ENCODE data around the gene AP1G2. TPM values are rescaled to one million over a fixed set of nuclear protein-coding genes. Genes with fewer than 3 reads are reported as not detected.
"Not testable (repeated sequence)": the region's sequence is repeated elsewhere in the genome, so short reads cannot be mapped to it uniquely, and the experiment has no call there.

AP1G2 gene
- polyA plus RNA-seq, 4 donors = 80.4 to 376 (median 181) TPM

GRCh38 chr14:23602181-23603095 lies 34.8 kb upstream of the AP1G2 start:
- peaks cover 0 to 2% of the 10 kb centered on the region in 2 donors for H3K9me3 ChIP-seq (ENCODE audit: control insufficient read depth in 2 of 2, insufficient read depth in 1 of 2, low read depth in 1 of 2, low read length in 1 of 2)
- DNase-seq (no peak), FAIRE-seq (no peak)
- H3K4me3 ChIP-seq (ENCODE audit: low read depth in 1 of 3, low read length in 3 of 3) = no peak overlapping the region
- H3K27ac ChIP-seq (ENCODE audit: low read depth in 1 of 3, low read length in 2 of 3) = no peak overlapping the region
- H3K4me1 ChIP-seq (ENCODE audit: control insufficient read depth in 3 of 3, insufficient read depth in 2 of 3, low read depth in 1 of 3, low read length in 2 of 3) = no peaks in the 10 kb centered on the region
- WGBS, 3 donors = 82 to 89% (median 86%) methylated on average over 12 of the region's 12 CpGs
- no peaks in the 10 kb centered on the region for H3K36me3 ChIP-seq (ENCODE audit: control insufficient read depth in 3 of 3, insufficient read depth in 2 of 3, low read depth in 1 of 3, low read length in 3 of 3)
- H3K27me3 ChIP-seq (ENCODE audit: control insufficient read depth in 3 of 3, insufficient read depth in 3 of 3, low read length in 3 of 3) = no peaks in the 10 kb centered on the region

DNA sequence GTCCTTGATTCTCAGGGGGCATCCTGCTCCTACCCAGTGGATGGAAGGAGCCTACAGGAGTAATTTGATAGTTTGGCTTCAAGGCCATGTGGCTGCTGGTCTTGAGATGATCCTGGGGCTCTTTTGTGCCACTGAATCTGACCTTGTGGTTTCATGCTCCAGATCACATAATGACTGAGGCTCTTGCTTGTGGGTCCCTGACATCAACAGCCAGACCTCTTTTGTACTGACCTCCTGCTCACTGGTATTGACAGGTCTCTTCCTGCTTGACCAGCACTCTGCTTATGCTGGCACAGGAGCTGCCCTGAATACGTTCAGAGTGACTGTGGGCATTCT lies 34.2 kb upstream of the AP1G2 start:
- Histone ChIP-seq H3K27me3 (ENCODE audit: control insufficient read depth in 3 of 3, insufficient read depth in 3 of 3, low read length in 3 of 3) (no peaks in the 10 kb centered on the region), H3K36me3 (ENCODE audit: control insufficient read depth in 3 of 3, insufficient read depth in 2 of 3, low read depth in 1 of 3, low read length in 3 of 3) (no peaks in the 10 kb centered on the region), H3K4me3 (ENCODE audit: low read depth in 1 of 3, low read length in 3 of 3) (no peak overlapping the region), H3K4me1 (ENCODE audit: control insufficient read depth in 3 of 3, insufficient read depth in 2 of 3, low read depth in 1 of 3, low read length in 2 of 3) (no peaks in the 10 kb centered on the region), H3K9me3 (ENCODE audit: control insufficient read depth in 2 of 2, insufficient read depth in 1 of 2, low read depth in 1 of 2, low read length in 1 of 2) (peaks cover 0 to 2% of the 10 kb centered on the region in 2 donors), H3K27ac (ENCODE audit: low read depth in 1 of 3, low read length in 2 of 3) (no peak overlapping the region)
- FAIRE-seq = no peak
- no peak for DNase-seq
- 69 to 95% (median 75%) methylated on average over 1 of the region's 1 CpG for WGBS, 3 donors

DNA sequence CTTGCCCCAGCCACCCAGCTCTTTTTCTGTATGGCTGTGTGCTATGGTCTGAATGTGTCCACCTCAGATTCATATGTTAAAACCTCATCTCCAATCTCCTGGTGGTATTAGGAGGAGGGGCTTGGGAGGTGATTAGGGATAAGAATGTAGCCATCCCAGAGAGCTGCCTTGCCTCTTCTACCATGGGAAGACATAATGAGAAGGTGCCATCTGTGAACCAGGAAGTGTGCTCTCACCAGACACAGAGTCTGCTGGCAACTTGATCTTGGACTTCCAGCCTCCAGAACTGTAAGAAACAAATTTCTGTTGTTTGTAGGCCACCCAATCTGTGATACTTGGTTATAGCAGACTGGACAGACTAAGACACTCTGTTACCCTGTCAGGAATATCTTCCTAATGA lies 33.8 kb upstream of the AP1G2 start:
- FAIRE-seq (no peak), DNase-seq (no peak)
- Histone ChIP-seq H3K4me1 (ENCODE audit: control insufficient read depth in 3 of 3, insufficient read depth in 2 of 3, low read depth in 1 of 3, low read length in 2 of 3) (no peaks in the 10 kb centered on the region), H3K36me3 (ENCODE audit: control insufficient read depth in 3 of 3, insufficient read depth in 2 of 3, low read depth in 1 of 3, low read length in 3 of 3) (no peaks in the 10 kb centered on the region), H3K9me3 (ENCODE audit: control insufficient read depth in 2 of 2, insufficient read depth in 1 of 2, low read depth in 1 of 2, low read length in 1 of 2) (peaks cover 0 to 2% of the 10 kb centered on the region in 2 donors), H3K4me3 (ENCODE audit: low read depth in 1 of 3, low read length in 3 of 3) (no peak overlapping the region), H3K27ac (ENCODE audit: low read depth in 1 of 3, low read length in 2 of 3) (no peak overlapping the region), H3K27me3 (ENCODE audit: control insufficient read depth in 3 of 3, insufficient read depth in 3 of 3, low read length in 3 of 3) (no peaks in the 10 kb centered on the region)

DNA sequence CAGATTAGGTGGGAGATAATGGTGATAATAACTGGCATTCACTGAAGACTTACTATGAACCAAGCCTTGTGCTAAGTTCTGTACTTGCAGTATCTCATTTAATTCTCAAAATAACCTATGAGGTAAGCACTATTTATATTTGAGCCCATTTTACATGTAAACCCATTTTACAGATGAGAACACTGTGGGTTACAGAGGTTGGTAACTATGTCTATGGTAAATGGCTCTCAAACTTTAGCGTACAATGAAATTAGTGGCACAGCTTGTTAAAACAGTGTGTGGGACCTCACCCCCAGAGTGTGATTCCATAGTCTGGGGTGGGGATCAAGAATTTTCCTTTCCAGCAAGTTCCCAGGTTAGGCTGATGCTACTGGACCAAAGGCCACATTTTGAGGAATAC lies 33.2 kb upstream of the AP1G2 start:
- 100% methylated on average over 1 of the region's 1 CpG for WGBS, 3 donors
- DNase-seq (no peak), FAIRE-seq (no peak)
- no peak overlapping the region for H3K4me3 ChIP-seq (ENCODE audit: low read depth in 1 of 3, low read length in 3 of 3)
- H3K4me1 ChIP-seq (ENCODE audit: control insufficient read depth in 3 of 3, insufficient read depth in 2 of 3, low read depth in 1 of 3, low read length in 2 of 3) = no peaks in the 10 kb centered on the region
- no peaks in the 10 kb centered on the region for H3K36me3 ChIP-seq (ENCODE audit: control insufficient read depth in 3 of 3, insufficient read depth in 2 of 3, low read depth in 1 of 3, low read length in 3 of 3)
- no peaks in the 10 kb centered on the region for H3K27me3 ChIP-seq (ENCODE audit: control insufficient read depth in 3 of 3, insufficient read depth in 3 of 3, low read length in 3 of 3)
- no peak overlapping the region for H3K27ac ChIP-seq (ENCODE audit: low read depth in 1 of 3, low read length in 2 of 3)
- H3K9me3 ChIP-seq (ENCODE audit: control insufficient read depth in 2 of 2, insufficient read depth in 1 of 2, low read depth in 1 of 2, low read length in 1 of 2) = peaks cover 0 to 2% of the 10 kb centered on the region in 2 donors

GRCh38 chr14:23600322-23600707 lies 32.7 kb upstream of the AP1G2 start:
- WGBS, 3 donors = 49 to 98% (median 92%) methylated on average over 2 of the region's 2 CpGs

GRCh38 chr14:23594191-23594590 lies 26.6 kb upstream of the AP1G2 start:
- not testable (repeated sequence) for DNase-seq; H3K9me3 ChIP-seq (ENCODE audit: control insufficient read depth in 2 of 2, insufficient read depth in 1 of 2, low read depth in 1 of 2, low read length in 1 of 2); H3K36me3 ChIP-seq (ENCODE audit: control insufficient read depth in 3 of 3, insufficient read depth in 2 of 3, low read depth in 1 of 3, low read length in 3 of 3); H3K4me1 ChIP-seq (ENCODE audit: control insufficient read depth in 3 of 3, insufficient read depth in 2 of 3, low read depth in 1 of 3, low read length in 2 of 3); H3K27ac ChIP-seq (ENCODE audit: low read depth in 1 of 3, low read length in 2 of 3); H3K4me3 ChIP-seq (ENCODE audit: low read depth in 1 of 3, low read length in 3 of 3); H3K27me3 ChIP-seq (ENCODE audit: control insufficient read depth in 3 of 3, insufficient read depth in 3 of 3, low read length in 3 of 3); FAIRE-seq
- 79 to 97% (median 82%) methylated on average over 3 of the region's 3 CpGs for WGBS, 3 donors

More at GRCh38 chr14:23600322-23600707, 32.7 kb upstream of the AP1G2 start:
- no peaks in the 10 kb centered on the region for H3K4me1 ChIP-seq (ENCODE audit: control insufficient read depth in 3 of 3, insufficient read depth in 2 of 3, low read depth in 1 of 3, low read length in 2 of 3)
- H3K9me3 ChIP-seq (ENCODE audit: control insufficient read depth in 2 of 2, insufficient read depth in 1 of 2, low read depth in 1 of 2, low read length in 1 of 2) = peaks cover 0 to 2% of the 10 kb centered on the region in 2 donors
- no peak overlapping the region for H3K27ac ChIP-seq (ENCODE audit: low read depth in 1 of 3, low read length in 2 of 3)
- no peak for FAIRE-seq
- no peak for DNase-seq
- no peak overlapping the region for H3K4me3 ChIP-seq (ENCODE audit: low read depth in 1 of 3, low read length in 3 of 3)
- no peaks in the 10 kb centered on the region for H3K27me3 ChIP-seq (ENCODE audit: control insufficient read depth in 3 of 3, insufficient read depth in 3 of 3, low read length in 3 of 3)
- H3K36me3 ChIP-seq (ENCODE audit: control insufficient read depth in 3 of 3, insufficient read depth in 2 of 3, low read depth in 1 of 3, low read length in 3 of 3) = no peaks in the 10 kb centered on the region

GRCh38 chr14:23590198-23590597 lies 22.6 kb upstream of the AP1G2 start:
- DNase-seq (no peak), FAIRE-seq (no peak)
- 88 to 94% (median 91%) methylated on average over 4 of the region's 4 CpGs for WGBS, 3 donors
- Histone ChIP-seq H3K4me1 (ENCODE audit: control insufficient read depth in 3 of 3, insufficient read depth in 2 of 3, low read depth in 1 of 3, low read length in 2 of 3) (peaks cover 0 to 4% (median 0%) of the 10 kb centered on the region in 3 donors), H3K9me3 (ENCODE audit: control insufficient read depth in 2 of 2, insufficient read depth in 1 of 2, low read depth in 1 of 2, low read length in 1 of 2) (no peaks in the 10 kb centered on the region), H3K36me3 (ENCODE audit: control insufficient read depth in 3 of 3, insufficient read depth in 2 of 3, low read depth in 1 of 3, low read length in 3 of 3) (no peaks in the 10 kb centered on the region), H3K27ac (ENCODE audit: low read depth in 1 of 3, low read length in 2 of 3) (no peak overlapping the region), H3K4me3 (ENCODE audit: low read depth in 1 of 3, low read length in 3 of 3) (no peak overlapping the region), H3K27me3 (ENCODE audit: control insufficient read depth in 3 of 3, insufficient read depth in 3 of 3, low read length in 3 of 3) (no peaks in the 10 kb centered on the region)

DNA sequence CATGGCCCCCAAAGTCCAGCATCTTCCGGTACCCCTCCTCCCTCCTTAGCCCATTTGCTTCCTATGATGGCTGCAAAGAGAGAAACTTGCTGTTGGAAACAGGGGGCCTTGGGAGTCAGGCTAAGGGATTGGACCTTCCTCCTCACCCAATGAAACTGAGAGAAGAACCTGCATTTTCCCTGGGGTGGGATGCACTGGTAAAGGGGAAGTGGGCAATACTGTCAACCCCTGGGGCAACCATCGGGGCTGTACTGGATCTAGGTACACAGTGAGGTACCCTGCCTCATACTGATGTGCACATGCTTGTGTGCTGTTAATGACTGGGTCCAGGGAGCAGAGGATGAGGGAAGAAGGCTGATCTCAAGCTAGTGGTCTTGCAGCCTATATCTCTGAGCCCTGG lies 22.0 kb upstream of the AP1G2 start:
- Histone ChIP-seq H3K27me3 (ENCODE audit: control insufficient read depth in 3 of 3, insufficient read depth in 3 of 3, low read length in 3 of 3) (no peaks in the 10 kb centered on the region), H3K36me3 (ENCODE audit: control insufficient read depth in 3 of 3, insufficient read depth in 2 of 3, low read depth in 1 of 3, low read length in 3 of 3) (no peaks in the 10 kb centered on the region), H3K4me1 (ENCODE audit: control insufficient read depth in 3 of 3, insufficient read depth in 2 of 3, low read depth in 1 of 3, low read length in 2 of 3) (peaks cover 0 to 4% (median 0%) of the 10 kb centered on the region in 3 donors), H3K4me3 (ENCODE audit: low read depth in 1 of 3, low read length in 3 of 3) (no peak overlapping the region), H3K27ac (ENCODE audit: low read depth in 1 of 3, low read length in 2 of 3) (no peak overlapping the region), H3K9me3 (ENCODE audit: control insufficient read depth in 2 of 2, insufficient read depth in 1 of 2, low read depth in 1 of 2, low read length in 1 of 2) (no peaks in the 10 kb centered on the region)
- FAIRE-seq (no peak), DNase-seq (no peak)
- 85 to 100% (median 92%) methylated on average over 2 of the region's 2 CpGs for WGBS, 3 donors

Measured in small intestine (tissue), 7 donors.